Measurements from ENCODE around the gene TIPRL.
A peak's percentile ranks its signal among the peaks of the same experiment; 100 is the strongest.

Gene TIPRL

DNA sequence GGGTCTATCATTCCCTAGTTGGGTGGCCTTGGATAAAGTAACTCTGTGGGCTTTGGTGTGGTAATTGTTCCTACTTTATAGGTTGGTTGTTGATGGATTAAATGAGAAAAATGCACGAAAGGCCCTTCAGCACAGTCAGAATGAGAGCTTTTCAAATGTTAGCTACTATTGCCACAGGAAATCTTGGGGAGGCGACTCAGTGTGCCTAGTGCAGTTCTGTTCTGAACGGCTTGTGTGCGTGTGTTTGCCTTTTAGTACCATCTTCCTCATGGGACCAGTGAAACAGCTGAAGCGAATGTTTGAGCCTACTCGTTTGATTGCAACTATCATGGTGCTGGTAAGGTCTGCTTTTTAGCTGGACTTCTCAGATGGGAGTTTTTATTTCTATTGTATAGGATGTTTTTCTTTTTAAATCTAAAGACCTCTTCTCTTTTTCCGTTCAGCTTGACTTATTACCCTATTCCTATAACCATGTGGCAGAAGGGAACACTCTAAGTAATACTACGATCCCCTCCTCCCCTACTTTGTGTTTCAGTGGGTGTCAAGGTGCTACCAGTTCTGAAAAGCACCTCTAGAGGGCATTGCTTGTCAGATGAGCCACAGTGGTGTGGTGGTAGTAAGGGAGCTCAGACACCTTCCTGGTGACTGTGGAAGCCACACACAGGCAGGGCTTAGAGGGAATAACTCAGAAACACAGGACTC lies 56.2 kb downstream of the TIPRL start:
- Histone ChIP-seq H3K36me3 (ENCODE audit: control insufficient read depth, insufficient read depth, low read length) (peaks cover 31% of the 10 kb centered on the region), H3K27me3 (replicated peaks; ENCODE audit: control insufficient read depth, insufficient read depth, low read length) (no peaks in the 10 kb centered on the region), H3K4me3 (replicated peaks; ENCODE audit: low read depth, low read length) (no peak overlapping the region)
- TF ChIP-seq, protein P1, sequence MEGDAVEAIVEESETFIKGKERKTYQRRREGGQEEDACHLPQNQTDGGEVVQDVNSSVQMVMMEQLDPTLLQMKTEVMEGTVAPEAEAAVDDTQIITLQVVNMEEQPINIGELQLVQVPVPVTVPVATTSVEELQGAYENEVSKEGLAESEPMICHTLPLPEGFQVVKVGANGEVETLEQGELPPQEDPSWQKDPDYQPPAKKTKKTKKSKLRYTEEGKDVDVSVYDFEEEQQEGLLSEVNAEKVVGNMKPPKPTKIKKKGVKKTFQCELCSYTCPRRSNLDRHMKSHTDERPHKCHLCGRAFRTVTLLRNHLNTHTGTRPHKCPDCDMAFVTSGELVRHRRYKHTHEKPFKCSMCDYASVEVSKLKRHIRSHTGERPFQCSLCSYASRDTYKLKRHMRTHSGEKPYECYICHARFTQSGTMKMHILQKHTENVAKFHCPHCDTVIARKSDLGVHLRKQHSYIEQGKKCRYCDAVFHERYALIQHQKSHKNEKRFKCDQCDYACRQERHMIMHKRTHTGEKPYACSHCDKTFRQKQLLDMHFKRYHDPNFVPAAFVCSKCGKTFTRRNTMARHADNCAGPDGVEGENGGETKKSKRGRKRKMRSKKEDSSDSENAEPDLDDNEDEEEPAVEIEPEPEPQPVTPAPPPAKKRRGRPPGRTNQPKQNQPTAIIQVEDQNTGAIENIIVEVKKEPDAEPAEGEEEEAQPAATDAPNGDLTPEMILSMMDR (IDR thresholded peaks at IDR 0.05; ENCODE audit: insufficient read depth, low read length, poor library complexity, severe bottlenecking), result peak; percentile 75
- DNase-seq (ENCODE audit: extremely low read depth, insufficient read length), result no peak

DNA sequence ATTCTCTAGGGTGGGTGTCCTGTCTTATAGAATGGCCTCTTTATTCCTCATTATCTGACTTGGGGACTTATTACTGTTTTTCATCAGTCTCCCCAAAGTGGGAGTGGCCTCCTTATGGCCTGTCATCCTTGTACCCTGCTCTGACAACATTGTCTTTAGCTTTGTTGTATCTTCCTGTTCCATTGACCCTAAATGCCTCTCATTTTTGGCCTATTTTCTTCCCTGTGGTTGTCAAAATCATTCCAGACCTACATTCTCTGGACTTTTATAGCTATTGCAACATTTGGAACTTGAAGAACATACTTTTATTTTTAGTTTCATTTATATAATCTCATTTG lies 56.8 kb downstream of the TIPRL start:
- no peak for DNase-seq (ENCODE audit: extremely low read depth, insufficient read length)
- Histone ChIP-seq H3K4me3 (replicated peaks; ENCODE audit: low read depth, low read length) (no peak overlapping the region), H3K36me3 (ENCODE audit: control insufficient read depth, insufficient read depth, low read length) (peaks cover 31% of the 10 kb centered on the region), H3K27me3 (replicated peaks; ENCODE audit: control insufficient read depth, insufficient read depth, low read length) (no peaks in the 10 kb centered on the region)
- TF ChIP-seq, protein P1 (IDR thresholded peaks at IDR 0.05; ENCODE audit: insufficient read depth, low read length, poor library complexity, severe bottlenecking), result no peak

DNA sequence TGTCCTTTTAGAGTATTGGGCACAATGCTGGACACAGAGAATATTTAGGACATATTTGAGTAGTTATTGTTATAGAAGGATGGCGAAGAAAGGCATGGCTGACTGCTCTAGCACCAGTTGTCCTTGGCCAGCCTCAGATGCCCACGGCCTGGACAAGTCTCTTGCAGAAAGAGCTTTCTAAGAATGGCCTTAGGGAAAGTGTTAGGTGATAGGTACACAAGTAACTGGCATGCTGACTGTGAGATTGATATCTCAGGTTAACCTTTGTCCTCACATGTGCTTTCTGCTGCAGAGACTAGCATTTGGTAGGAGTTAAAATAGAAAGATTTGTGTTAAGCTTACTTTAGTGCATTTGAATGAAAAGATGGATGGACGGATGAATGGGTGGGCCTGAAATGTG lies 57.2 kb downstream of the TIPRL start:
- Histone ChIP-seq H3K4me3 (replicated peaks; ENCODE audit: low read depth, low read length) (no peak overlapping the region), H3K36me3 (ENCODE audit: control insufficient read depth, insufficient read depth, low read length) (peaks cover 30% of the 10 kb centered on the region), H3K27me3 (replicated peaks; ENCODE audit: control insufficient read depth, insufficient read depth, low read length) (no peaks in the 10 kb centered on the region)
- DNase-seq (ENCODE audit: extremely low read depth, insufficient read length), result no peak
- TF ChIP-seq, protein P1 (IDR thresholded peaks at IDR 0.05; ENCODE audit: insufficient read depth, low read length, poor library complexity, severe bottlenecking), result no peak

DNA sequence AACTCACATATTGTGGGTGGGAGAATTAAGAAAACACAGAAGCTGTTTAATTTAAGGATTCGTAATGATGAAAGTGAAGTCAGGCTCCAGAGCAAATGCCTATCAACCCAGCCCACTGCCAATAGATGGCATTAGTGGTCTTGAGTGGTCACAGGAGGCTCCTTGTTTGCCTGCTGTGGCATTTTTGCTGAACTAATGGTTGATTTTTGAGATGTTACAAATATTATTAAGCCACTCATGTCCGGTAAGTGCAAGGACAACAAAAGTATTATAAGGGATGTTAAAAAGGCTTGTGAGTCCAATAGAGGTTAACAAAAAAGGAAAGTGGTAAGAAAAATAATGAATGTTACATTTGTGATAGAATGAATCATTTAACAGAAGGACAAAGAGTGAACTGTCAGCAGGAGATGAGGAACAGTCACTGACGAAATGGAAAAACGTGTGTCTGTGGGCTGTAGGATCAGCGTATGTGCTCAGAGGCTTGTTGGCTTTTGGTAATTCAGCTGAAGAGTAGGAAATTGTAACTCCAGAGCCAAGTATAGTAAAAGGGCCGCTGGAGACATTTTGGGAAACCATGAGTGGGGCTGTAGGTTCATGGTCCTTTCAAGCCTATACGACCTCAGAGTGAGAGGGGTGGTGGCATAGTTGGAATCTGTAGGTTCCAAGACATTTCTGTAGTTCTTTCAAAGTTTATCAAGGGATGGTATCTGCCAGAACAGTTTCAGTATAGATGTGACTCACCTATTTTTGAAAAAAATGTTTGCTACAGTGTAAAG lies 58.3 kb downstream of the TIPRL start:
- peaks cover 34% of the 10 kb centered on the region for H3K36me3 ChIP-seq (ENCODE audit: control insufficient read depth, insufficient read depth, low read length)
- DNase-seq (ENCODE audit: extremely low read depth, insufficient read length), result no peak
- no peak overlapping the region for H3K4me3 ChIP-seq (replicated peaks; ENCODE audit: low read depth, low read length)
- TF ChIP-seq, protein P1 (IDR thresholded peaks at IDR 0.05; ENCODE audit: insufficient read depth, low read length, poor library complexity, severe bottlenecking), result no peak
- H3K27me3 ChIP-seq (replicated peaks; ENCODE audit: control insufficient read depth, insufficient read depth, low read length), result no peaks in the 10 kb centered on the region

DNA sequence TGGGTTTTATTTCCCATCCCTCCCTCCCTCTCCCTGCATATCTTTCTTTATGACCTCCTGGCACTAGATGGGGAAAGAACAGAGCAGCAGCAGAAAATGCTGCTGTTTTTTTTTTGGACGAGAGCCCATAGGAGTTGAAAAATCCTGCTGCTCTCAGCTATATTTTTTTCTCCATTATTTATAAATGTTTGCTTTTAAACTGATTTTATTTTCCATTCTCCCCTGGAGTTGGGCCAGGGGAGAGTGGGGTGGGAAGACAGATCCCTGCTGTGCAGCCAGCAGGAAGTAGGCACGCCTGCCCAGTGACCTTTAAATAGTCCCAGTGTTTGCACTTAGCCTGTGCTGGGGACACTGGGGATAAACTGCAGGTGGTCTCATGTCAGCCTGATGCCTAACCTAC lies 64.4 kb downstream of the TIPRL start:
- TF ChIP-seq, protein P1 (IDR thresholded peaks at IDR 0.05; ENCODE audit: insufficient read depth, low read length, poor library complexity, severe bottlenecking), result no peak
- no peak overlapping the region for H3K4me3 ChIP-seq (replicated peaks; ENCODE audit: low read depth, low read length)
- DNase-seq (ENCODE audit: extremely low read depth, insufficient read length), result no peak
- no peaks in the 10 kb centered on the region for H3K27me3 ChIP-seq (replicated peaks; ENCODE audit: control insufficient read depth, insufficient read depth, low read length)
- peaks cover 33% of the 10 kb centered on the region for H3K36me3 ChIP-seq (ENCODE audit: control insufficient read depth, insufficient read depth, low read length)

All from GM06990 (cell line).